Cerebellar cortex (tissue), 1 donor: ENCODE results near the gene SERPINA5.
"Not testable (repeated sequence)": the region's sequence is repeated elsewhere in the genome, so short reads cannot be mapped to it uniquely, and the experiment has no call there.

Experiments used
- DNase-seq: peaks from one replicate; pipeline ENCODE4 v3.0.0-alpha.2; 2015; ENCODE audit warnings: low spot score

The SERPINA5 gene

GRCh38 chr14:94622653-94623421 is 41.6 kb downstream of the SERPINA5 start:
- DNase-seq, result no peak

GRCh38 chr14:94623422-94623809 is 42.2 kb downstream of the SERPINA5 start:
- DNase-seq, result no peak

DNA sequence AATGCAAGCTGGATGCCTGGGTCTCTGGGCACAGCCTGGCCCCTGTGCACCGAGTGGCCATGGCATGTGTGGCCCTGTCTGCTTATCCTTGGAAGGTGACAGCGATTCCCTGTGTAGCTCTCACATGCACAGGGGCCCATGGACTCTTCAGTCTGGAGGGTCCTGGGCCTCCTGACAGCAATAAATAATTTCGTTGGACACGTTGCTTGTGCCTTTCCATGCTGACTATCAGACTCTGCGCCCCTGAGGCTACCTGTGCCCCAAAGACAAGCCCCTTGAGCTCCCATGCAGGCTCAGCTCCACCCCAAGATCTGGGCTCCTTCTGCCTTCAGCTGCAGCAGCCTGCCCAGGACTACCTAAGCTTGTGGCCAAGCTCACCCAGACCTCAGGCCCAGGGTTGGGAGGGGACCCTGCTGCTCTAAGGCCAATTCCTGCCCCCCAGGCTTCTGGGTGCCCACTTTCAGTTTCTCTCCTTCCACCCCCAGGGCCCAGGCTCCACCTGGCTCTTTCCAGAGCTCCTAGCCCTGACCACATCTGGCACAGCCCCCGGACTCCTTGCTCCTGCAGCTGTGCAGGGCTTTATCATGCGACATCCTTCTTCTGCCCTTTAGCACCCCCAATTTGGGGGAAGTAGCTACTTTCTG is 42.8 kb downstream of the SERPINA5 start:
- DNase-seq, result no peak

- DNase-seq, result no peak
Observed at GRCh38 chr14:94624537-94625352, 43.5 kb downstream of the SERPINA5 start.

GRCh38 chr14:94625353-94625635 is 44.1 kb downstream of the SERPINA5 start:
- no peak for DNase-seq

- no peak for DNase-seq
Observed at GRCh38 chr14:94628578-94628977, 47.4 kb downstream of the SERPINA5 start.

DNA sequence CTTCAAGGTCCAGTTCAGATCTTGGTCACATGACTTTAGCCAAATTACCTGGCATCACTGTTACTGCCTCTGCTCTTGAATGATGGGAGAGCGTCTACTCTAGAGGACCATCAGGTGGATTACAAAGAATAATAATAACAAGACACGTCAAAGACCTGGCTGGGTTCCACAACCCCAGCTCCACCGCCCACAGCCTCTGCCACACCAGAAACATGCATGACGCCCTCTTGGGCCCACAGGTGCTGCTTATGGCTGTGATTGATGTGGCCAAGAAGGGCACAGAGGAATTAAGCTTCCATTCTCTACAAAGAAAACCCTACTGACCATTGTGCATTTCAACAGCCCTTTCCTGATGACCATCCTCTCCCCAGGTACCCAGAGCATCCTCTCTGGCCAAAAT is 49.2 kb downstream of the SERPINA5 start:
- no peak for DNase-seq

- DNase-seq, result no peak
Observed at GRCh38 chr14:94631050-94631449, 49.8 kb downstream of the SERPINA5 start.

DNA sequence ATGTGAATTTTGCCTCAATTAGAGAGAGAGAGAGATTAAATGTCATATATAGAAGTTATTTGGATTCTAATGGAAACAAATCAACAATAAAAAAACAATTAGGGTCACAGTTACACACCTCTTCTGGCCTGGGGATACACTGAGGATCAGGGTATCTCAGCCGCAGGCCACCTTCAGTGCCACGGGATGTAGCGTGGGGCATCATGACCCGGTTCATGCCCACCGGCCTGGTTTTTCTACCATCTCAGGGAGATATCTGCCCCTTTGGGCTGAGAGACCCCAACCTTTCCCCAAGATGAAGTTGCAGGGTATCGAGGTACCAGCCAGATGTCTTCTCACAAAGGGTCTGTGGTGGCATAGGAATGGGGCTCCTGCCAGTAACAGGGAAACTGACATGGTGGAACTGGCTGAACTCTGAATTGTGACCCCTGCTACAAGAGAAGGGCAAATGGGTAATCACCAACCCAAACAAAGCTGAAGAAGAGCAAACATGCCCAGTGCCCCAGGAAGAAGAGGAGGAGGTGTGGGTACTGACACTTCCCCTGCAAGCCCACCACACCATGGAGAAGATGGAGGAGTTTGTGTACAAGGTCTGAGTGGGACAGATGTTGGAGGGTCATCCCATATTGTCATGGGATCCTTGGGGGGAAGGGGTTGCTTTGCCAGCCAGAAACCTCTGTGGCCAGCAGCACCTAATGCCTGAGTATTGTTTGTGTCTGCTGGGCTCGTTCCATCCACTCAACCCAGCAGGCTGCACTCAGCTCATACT is 50.5 kb downstream of the SERPINA5 start:
- no peak for DNase-seq

DNA sequence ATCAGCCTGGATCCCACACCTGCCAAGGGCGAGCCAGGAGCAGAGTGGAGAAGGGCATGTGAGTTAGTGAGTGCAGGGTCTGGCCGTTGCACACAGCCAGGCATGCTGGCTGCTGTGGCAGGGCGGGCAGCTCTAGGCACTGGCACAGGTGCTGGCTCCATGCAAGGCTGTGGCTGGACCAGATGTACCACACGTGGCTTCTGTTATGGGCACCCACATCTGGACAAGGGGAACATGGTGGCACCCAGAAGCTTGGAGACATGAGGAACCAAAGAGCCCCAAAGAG is 51.0 kb downstream of the SERPINA5 start:
- DNase-seq, result no peak

DNA sequence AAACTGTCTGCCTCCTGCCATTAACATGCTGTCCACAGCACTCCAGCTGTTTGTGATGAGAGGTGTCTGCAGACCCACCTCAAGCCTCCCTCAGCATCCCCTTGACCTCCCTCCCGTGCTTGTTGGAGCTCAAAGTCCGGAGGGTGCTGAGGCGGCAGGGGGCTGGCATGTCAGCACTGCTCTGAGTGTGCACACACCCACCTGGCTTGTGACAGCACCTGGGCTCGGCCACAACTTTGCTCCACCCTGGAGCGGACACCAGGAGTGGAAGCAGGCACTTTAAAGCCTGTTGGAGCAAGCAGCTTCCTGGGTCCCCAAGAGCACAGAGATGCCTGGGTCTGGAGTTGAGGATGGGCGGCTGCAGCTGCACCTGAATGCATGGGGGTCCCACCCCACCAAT is 51.9 kb downstream of the SERPINA5 start:
- no peak for DNase-seq

GRCh38 chr14:94635154-94635553 is 53.9 kb downstream of the SERPINA5 start:
- DNase-seq, result no peak

GRCh38 chr14:94636744-94637412 is 55.7 kb downstream of the SERPINA5 start:
- no peak for DNase-seq

- DNase-seq, result not testable (repeated sequence)
Observed at GRCh38 chr14:94637814-94638213, 56.6 kb downstream of the SERPINA5 start.

GRCh38 chr14:94638339-94638738 is 57.1 kb downstream of the SERPINA5 start:
- DNase-seq, result no peak

DNA sequence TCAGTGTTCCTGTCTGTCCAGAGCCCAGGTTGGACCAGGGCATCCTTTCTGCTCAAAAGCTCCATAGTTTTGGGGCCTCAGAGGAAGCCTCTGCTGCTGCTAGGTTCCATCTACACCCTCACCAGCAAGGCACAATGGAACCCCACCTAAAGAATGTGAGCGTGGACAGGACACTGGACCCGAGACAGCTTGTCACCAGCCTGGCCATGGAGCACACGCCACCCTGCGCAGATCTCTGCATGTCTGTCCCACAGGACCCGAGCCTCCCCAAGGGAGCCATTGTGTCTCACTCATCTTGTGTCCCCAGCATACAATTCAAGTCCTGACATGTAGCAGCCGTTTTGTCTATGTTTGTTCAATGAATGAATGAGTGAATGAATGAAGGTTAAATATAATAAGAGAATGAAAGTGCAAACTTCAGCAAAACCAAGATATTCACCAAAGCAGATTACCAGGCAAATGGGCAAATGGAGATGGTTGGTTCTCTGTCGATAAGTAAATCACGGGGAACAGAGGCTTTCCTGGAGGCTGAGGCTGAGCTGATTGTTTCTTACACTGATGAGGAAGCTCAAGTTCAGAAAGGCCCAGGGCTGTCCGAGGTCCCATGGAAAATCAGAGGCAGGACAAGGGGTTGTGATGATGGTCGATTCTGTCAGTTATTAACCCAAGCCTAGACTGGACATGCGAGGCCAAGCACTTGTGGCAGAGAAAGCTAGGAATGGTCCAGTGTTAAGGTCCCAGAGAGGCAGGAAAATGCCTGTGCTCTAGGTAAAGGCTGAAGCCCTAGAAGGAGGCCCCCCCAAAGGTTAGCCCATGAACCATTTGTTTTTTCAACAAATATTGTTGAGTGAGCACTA is 58.0 kb downstream of the SERPINA5 start:
- DNase-seq, result no peak

DNA sequence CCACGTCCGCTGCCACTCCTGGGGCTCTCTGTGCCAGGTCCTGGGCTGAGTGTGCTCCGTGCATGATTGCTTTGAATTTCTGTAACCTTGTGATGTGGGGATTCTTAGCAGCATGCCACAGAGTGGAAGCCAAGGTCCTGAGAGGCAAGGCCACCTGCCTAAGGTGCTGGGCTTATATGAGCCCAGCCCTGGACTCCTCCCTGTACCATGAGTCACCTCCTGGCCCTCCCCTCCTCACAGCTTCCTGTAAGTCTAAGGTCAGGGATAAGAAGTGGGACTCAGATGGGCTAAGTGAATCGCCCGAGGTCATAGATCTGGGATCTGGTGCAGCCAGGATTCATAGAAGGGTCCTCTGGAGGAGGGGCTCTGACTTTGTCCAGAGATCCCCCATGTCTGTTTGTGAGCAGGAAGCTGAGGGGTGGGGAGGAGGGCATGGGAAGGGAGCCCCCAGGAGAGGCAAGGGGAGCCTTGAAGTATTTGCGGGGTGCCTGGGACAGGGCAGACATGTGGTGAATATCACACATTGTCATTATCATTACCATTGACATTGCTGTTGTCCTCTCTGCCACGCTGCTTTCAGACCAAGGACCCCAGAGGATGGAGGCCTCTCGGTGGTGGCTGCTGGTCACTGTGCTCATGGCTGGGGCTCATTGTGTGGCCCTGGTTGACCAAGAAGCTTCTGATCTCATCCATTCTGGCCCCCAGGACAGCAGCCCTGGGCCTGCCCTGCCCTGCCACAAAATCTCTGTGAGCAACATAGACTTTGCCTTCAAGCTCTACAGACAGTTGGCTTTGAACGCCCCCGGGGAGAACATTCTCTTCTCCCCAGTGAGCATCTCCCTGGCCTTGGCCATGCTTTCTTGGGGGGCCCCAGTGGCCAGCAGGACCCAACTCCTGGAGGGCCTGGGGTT is 59.8 kb downstream of the SERPINA5 start:
- no peak for DNase-seq

DNA sequence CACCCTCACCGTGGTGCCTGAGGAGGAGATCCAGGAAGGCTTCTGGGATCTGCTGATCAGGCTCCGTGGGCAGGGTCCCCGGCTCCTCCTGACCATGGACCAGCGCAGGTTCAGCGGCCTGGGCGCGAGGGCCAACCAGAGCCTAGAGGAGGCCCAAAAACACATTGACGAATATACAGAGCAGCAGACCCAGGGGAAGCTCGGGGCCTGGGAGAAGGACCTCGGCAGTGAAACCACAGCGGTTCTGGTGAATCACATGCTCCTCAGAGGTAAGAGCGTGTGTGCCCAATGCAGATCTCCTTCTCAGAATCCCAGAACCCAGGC is 60.4 kb downstream of the SERPINA5 start:
- no peak for DNase-seq
